Fibroblast of villous mesenchyme (primary cell): ENCODE measurements around the gene OGG1. TPM values are rescaled to one million over a fixed set of nuclear protein-coding genes. Genes with fewer than 3 reads are reported as not detected.

Source experiments
- DNase-seq: peaks from one replicate; pipeline ENCODE4 v3.0.0-alpha.2; 2010; ENCODE audit warnings: low read depth
- H3K4me3 ChIP-seq: 2 replicates; pipeline ENCODE4 v1.5.1; 2011; ENCODE audit warnings: low read depth, mild to moderate bottlenecking, low read length
- CTCF ChIP-seq: IDR thresholded peaks from 2 replicates; pipeline ENCODE4 v1.5.1; 2012; ENCODE audit warnings: low read depth, mild to moderate bottlenecking, low read length; ENCODE audit not compliant: insufficient read depth
- total RNA-seq: library from RNA; depleted of rRNA; stranded (reverse); fragments of >200 nt; gene quantifications from 2 replicates; pipeline ENCODE4 v1.2.3, GENCODE V29; 2012

OGG1 gene
- total RNA-seq, 1 donor = 19.0 TPM

DNA sequence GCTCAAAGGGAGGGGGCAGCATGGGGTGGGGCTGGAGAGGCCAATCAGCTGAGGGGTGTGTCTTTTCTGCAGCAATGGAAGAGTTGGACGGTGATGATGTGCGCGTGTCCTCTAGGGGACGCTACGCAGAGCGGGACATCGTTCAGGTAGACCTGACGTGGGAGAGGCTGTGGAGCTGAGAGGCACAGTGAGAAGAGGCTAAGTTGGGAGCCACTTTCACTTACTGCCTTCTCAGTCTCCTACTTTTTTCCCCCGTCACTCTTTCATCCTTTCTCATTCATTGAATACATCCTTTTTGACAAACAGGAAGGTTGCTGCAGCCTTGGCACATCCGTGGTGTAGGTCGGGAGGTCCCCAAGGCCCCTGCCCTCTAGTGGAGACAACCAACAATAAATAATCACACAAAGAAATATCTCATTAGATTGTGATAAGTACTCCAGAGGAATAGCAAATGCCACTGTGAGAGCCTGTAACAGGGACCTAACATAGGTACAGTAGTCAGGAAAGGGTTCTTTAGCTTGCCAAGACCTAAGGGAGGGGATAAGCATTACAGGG is 22.6 kb upstream of the OGG1 start:
- TF ChIP-seq CTCF = peak; percentile 19
- no peak for DNase-seq
- H3K4me3 ChIP-seq = no peak overlapping the region

DNA sequence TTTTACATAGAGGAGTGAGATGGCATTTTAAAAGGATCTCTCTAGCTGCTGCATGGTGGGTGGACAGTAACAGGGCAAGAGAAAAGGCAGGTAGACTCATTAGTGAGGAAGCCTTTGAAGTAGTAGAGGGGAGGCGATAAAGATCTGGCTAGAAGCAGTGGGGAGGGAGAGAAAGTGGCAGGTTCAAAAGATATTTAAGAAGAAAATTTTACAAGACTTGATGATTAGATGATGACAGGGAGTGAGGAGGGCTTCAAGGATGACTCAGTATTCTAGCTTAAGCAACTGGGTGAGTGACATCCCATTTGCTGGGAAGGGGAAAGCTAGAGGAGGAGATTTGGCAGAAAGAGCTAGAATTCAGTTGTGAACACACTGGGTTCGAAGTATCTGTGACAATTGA is 22.0 kb upstream of the OGG1 start:
- no peak for TF ChIP-seq CTCF
- DNase-seq = no peak
- no peak overlapping the region for H3K4me3 ChIP-seq

DNA sequence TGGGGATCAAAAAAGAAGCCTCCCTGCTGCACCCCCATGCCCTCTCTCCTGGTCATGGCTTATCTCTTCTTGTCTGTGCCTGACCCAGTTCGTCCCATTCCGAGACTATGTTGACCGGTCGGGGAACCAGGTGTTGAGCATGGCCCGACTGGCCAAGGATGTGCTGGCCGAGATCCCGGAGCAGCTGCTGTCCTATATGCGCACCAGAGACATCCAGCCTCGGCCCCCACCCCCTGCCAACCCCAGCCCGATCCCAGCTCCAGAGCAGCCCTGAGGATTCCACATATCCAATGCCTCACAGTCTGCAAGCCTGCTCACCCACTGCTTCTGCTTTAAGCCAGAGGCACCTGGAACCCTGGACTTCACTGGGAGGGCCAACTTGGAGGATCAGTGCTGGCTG is 20.3 kb upstream of the OGG1 start:
- no peak overlapping the region for H3K4me3 ChIP-seq
- no peak for DNase-seq
- TF ChIP-seq CTCF = no peak

GRCh38 chr3:9730657-9731205 is 19.0 kb upstream of the OGG1 start:
- no peak for DNase-seq
- TF ChIP-seq CTCF = no peak
- peak overlapping the region; percentile 71 for H3K4me3 ChIP-seq

DNA sequence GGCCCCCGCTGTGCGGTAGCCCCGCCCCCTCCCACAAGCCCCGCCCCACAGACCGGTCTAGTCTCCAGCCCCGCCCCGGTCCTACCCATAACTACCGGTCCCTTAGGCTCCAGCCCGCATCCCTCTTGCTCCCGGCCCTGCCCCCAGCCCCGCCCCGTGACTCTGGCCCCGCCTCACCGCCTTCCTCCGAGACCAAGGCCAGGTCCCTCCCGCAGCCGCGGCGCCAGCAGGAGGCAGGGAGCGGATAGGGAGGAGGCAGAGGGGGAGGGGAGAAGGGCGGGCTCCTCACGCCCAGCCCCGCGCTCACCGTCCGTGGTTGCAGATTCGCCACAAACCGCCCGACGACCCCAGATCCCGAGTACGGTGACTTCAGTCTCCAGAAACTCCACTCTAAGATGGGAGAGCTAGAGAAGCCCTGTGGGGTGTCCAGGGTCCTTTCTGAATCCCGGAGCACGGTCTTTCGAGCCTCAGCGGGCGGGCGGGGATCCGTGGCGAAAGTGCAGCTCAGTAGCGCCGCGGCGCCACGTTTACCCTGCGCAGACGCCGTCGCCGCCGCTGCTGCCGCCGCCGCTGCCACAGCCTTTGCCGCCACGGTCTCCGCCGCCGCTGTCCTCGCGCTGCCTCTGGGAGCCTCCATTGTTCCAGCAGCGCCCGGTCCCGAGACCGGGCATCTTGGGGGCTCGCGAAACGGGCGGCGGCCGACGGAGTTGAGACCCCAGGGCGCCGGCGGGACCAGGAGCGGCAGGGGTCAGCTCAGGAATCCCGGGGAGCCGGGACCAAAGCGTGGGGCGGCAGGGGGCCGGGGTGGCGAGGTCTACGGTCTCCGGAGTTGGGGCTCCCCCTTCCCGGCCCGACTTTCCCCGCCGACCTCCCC is 18.3 kb upstream of the OGG1 start, which contains the start of gene BRPF1:
Gene BRPF1, plus strand, starts transcription at position 530 of the 874 bp plus-strand sequence. CDS start 2,406 bp downstream, outside the sequence.
- peak; percentile 100 for DNase-seq
- peak within 1 kb of the TSS; percentile 85 for H3K4me3 ChIP-seq
- no peak for TF ChIP-seq CTCF

- no peak for TF ChIP-seq CTCF
- no peak for DNase-seq
- H3K4me3 ChIP-seq = peak overlapping the region; percentile 85
Measured at GRCh38 chr3:9732080-9732739, 17.5 kb upstream of the OGG1 start.
